Ammon's horn (tissue), 1 donor: ENCODE results near the gene GTPBP4.

Source experiments
- DNase-seq: peaks from one replicate; pipeline ENCODE4 v3.0.0-alpha.2; 2016; ENCODE audit warnings: low spot score

Gene GTPBP4

GRCh38 chr10:966466-967235 lies 21.6 kb upstream of the GTPBP4 start:
- DNase-seq, result no peak

GRCh38 chr10:968546-969199 lies 19.6 kb upstream of the GTPBP4 start:
- DNase-seq, result no peak

- no peak for DNase-seq
These were observed 18.6 kb upstream of the GTPBP4 start for GRCh38 chr10:969473-970150.

GRCh38 chr10:970311-971149 lies 17.7 kb upstream of the GTPBP4 start:
- DNase-seq, result no peak

GRCh38 chr10:971150-971542 lies 17.1 kb upstream of the GTPBP4 start:
- DNase-seq, result peak; percentile 51

GRCh38 chr10:971613-972012 lies 16.6 kb upstream of the GTPBP4 start:
- DNase-seq, result no peak

GRCh38 chr10:972763-973162 lies 15.5 kb upstream of the GTPBP4 start:
- no peak for DNase-seq

- DNase-seq, result no peak
These were observed 14.0 kb upstream of the GTPBP4 start for GRCh38 chr10:974038-974784.

GRCh38 chr10:974785-975074 lies 13.5 kb upstream of the GTPBP4 start:
- no peak for DNase-seq

GRCh38 chr10:976316-976715 lies 11.9 kb upstream of the GTPBP4 start:
- DNase-seq, result no peak

- DNase-seq, result no peak
These were observed 9.3 kb upstream of the GTPBP4 start for GRCh38 chr10:978826-979421.

- no peak for DNase-seq
These were observed 7.7 kb upstream of the GTPBP4 start for GRCh38 chr10:980468-981093.

- no peak for DNase-seq
These were observed 4.8 kb upstream of the GTPBP4 start for GRCh38 chr10:983401-983800.

- no peak for DNase-seq
These were observed 4.1 kb upstream of the GTPBP4 start for GRCh38 chr10:983971-984655.

- DNase-seq, result no peak
These were observed 2.9 kb upstream of the GTPBP4 start for GRCh38 chr10:985361-985760.

- DNase-seq, result no peak
These were observed 2.0 kb upstream of the GTPBP4 start for GRCh38 chr10:986137-986825.

GRCh38 chr10:986881-987619 lies 1.2 kb upstream of the GTPBP4 start:
- DNase-seq, result no peak

- DNase-seq, result no peak
These were observed 689 bp upstream of the GTPBP4 start for GRCh38 chr10:987620-987869.
